NCI-H1105 (cell line): ENCODE measurements around the gene QSOX1.

ENCODE experiments used
- DNase-seq: peaks from one replicate; lab custom pipeline; 2025; lab: John Stamatoyannopoulos, UW

Gene QSOX1

DNA sequence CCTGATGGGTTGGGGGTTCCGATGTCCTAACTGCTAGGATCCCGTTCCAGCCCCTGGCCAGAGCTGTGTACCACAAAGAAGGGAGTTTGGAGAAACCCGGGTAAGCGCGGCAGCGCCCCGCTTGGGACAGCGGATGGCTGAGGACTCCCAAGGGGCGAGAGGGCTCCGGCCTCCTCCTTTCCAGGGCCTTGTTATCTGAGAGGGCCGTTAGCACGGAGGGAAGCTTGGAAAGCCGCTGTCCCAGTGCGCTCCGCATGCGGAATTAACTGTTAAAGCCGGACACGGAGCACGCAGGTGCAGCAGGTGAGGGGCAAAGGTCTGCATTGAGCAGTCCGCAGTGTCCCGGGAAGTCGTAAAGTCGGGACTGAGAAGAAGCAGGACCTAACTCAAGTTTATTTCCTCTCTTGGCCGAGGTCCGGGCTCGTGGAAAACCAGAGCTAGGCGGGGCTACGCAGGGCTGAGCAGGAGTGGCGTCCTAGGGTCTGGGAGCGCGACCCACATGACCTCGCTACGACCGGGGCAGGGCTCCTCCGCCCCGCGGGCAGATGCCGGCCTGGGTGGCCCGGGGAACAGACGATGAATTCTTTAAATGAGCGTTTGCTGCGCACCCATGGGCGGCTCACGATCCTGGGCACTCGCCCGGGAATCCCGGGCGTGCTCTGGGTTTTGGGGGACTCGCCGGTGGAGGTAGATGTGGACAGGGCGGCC is 79.9 kb downstream of the QSOX1 start:
- no peak for DNase-seq

DNA sequence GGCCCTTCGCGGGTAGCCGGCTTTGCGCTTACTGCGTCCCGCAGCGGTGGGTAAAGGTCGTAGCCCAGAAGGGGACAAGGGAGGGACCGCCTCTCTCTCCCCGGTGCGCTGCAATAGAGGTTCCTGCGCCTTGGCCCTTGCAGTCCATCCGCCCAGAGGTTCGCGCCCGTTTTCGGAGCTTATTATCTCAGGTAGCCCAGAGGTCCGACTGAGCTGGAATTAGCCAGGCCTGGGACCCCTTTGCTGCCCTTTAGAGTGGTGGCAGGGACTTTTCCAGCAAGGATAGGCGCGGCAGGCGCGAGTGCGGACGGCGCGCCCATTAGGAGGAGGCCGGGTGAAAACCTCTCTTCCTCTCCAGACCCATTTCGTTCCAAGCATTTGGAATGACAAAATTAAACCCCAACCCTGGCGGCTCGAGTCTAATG is 80.4 kb downstream of the QSOX1 start:
- DNase-seq: no peak

DNA sequence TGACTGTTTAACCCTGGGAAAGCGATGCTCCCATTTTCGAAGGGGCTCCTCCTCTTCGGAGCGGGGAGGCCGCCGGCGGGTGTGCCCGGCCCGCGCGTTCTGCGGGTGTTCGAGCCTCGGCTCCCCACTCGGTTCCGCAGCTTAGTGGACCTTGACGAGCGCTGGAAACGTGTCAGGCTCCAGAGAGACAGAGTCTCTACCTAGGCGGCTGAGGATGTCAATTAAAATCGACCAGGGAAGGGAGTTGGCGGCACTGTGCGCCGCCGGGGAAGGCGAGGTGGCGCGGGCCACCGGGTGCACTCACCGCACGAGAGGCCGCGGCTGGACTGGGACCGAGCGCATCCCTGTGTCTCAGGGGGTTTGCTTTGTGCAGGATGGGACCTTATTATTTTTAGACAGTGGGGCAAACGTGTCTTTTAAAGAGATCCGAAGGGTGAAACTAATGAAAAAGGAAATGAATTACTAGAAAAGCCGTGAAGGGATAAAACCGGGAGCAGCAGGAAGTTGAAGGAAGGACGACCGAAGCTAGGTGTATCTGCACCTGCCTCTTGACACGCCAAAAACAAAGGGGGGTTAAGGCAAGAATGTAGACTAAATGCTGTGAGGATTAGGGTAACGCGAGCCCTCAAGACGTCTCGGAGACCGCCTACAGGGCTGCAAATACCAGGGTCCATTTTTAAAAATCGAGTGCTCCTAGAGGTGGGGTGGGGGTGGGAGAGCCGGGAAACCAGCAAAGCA is 81.0 kb downstream of the QSOX1 start:
- DNase-seq: no peak

DNA sequence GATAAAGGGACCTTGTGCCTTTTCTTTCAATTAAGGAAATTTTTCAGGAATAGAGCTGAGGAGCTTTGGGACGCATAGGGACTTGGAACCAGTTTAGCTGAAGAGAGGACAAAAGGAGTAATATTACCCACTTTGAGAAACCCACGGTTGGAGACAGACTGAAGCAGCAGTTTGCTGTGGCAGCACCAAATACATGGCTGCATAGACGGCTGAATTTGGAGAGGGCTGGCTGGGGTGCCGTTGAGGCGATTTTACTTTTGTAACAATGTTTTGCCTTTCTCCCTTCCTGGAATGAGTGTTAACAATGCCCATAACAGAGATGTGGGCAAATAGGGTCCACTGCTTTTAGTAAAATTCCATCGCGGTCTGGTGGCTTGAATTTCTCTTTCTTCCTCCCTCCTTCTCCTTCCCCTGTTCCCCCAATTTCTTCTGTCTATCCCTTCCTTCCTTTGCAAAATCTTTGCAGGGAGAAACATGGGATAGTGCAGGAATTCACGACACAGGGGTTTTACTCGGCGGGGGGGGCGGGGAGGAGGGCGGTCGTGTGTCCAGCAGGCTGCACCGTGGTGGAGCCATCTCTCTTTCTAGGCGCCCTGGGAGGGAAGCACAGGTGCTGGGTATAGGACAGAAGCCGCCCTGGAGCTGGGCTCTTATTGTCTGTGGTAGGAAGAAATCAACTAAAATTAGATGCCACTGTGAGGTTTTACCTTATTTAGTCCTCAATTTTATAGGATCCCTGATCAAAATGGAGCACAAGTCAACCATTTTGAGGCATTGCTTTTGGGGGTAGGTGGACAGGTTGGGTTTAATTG is 82.2 kb downstream of the QSOX1 start:
- DNase-seq: no peak

DNA sequence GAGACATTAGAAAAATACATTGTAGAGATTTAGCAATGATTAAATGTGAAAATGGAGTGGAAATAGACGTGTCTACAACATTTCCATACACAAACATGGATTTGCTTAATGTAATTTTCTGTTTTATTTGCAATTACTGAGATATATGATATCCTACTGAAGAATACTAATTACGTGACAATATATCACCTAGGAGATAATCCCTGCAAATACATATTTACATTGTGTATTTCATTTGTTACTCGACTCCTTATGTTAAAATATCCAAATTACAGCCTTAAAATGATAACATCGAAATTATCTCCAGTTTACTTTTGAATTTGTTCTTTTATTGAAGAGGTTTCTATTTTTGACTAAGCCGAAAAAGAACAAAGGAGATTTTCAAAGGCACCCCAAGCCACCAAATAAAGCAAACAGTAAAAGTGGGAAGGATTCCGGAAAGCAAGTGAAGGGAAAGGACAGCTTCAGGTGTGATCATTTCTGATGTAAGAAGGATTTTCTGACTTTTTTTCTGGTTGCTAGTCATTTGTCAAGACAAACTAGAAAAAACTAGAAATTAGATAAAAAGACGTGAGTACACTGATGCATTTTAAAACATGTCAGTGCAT is 83.3 kb downstream of the QSOX1 start:
- DNase-seq: no peak

DNA sequence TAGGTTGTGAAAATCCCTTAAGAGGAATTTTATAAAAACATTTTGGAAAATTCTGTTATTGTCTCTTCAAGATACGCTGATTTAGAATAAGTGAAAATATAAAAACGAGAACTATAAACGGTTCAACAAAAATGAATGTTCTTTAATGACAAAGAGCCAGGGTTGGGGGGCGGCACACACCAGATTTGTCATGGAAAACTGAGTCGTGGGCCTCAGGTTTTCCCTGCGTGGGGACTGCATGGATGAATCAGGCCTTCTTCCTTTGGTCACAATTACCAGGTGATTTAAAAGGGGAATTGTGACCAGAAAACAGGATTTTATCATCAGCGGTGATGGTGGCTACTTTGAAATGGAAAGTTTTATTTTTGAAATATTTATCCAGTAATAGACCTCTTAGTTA is 84.0 kb downstream of the QSOX1 start:
- no peak for DNase-seq

DNA sequence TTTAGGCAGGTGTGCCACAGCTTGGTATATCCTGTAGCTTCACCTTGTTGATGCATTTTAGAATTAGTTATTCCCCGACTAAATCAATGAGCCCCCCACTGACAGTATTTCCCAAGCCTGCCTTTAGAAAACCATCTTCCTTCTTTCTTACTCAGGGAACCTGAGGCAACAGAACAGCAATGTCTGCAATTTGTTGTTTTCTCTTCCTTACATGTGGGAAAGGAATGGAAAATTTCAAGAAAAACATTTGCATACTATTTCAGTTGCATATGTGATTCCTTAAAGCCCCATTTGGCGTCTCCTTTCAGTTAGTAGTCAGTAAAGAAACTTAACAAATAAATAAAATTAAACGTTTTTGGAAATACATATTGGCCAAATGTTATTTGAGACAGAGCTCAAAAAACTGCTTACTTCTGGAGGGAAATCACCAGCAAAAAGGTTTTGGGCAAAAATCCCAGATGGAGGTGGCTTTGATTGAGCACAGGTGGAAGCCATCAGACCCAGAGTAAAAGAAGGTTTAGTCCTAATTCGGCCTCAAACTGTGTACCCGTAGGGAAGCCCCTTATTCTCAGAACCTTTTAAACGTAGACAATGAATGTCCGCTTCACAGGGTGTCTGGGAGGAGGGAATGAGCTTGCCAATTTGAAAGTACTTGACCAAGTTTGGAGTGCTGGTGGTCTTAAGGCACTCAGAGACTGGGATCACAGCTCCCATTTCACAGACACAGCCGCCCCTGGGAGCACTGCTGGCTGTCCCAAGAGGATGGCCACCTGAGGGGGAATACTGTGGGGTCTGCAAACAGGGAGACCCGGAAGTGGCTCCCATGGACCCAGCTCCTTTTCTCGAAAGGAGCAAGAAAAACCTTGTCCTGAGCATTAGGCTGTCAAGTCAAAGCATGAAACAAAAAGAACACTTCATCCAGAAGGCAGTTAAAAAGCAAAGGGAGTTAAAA is 84.8 kb downstream of the QSOX1 start:
- DNase-seq: no peak

DNA sequence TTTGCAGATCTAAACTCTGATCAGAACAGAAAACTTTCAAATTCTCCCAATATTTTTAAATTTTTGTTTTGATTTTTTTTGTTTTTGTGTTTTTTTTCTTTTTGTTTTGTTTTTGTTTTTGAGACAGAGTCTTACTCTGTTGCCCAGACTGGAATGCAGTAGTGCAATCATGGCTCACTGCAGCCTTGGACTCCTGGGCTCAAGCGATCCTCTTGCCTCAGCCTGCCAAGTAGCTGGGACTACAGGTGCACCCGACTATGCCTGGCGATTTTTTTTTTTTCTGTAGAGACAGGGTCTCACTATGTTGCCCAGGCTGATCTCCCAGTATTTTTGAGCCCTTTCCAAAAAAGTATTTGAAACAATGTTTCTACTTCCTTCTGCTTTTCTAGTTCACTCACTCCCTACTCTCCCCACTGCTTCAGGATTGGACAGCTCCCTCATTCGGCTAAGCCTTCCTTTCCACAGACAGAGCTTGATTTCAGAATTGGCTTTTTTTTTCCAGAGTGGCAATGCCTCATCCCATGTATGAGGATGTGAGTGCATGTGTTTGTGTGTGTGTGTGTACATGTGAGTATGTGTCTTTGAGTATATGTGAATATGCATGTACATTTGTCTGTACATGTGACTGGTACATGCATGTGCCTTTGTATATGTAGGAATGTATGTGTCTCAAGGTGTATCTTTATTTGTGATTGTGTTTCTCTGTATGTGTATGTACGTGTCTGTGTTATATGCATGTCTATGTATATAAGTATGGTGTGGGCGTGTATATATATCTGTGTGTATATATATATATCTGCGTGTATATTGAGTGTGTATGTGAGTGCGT is 87.3 kb downstream of the QSOX1 start:
- DNase-seq: no peak

DNA sequence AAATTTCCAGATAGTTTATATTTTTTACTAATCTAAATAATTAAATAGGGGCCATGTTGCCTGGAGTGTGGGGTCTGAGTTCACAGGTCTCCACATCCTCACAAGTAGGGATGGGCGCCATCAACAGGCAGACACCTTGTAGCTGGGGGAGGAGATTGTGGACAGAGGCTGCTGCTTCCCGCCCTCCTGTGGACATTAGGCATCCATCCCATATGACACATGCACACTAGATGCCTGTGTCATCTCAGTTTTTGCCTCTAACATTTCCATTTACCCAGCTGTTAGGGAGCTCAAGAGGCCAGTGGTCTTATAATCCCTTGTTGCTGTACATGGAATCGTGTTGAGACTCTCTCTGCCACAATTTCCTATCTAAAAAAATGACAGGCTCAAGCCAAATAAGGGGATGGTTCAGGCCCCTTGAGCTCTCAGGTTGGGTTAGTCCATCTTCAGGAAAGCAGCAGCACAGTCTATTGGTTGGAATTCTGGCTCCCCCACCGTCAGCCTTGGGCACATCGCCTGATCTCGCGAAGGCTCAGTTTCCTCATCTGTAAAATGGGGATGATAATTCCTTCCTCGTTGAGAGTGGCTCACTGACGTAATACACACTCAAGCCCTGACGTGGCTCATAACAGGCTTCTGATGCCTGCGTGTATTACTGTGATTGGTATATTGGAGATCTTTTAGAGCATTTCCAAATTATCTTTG is 89.0 kb downstream of the QSOX1 start:
- DNase-seq: no peak

DNA sequence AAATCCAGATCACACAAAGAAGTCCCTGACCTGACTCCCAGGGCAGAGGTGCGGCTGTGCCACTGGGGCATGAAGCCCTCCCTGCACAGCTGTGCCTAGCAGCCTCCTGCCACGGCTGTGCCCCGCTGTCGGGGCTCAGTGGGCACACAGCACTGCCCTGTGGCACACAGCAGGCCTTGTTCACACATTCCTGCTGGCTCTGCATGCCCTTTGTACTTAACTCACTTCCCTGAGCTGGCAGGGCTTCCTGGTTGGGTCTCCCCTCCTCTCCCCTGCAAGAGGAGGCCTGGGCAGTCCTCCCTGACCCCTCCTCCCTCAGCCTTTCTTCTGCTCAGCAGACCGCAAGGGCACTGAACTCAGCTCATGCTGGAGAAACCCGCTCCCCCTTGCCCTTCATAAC is 90.2 kb downstream of the QSOX1 start:
- no peak for DNase-seq

DNA sequence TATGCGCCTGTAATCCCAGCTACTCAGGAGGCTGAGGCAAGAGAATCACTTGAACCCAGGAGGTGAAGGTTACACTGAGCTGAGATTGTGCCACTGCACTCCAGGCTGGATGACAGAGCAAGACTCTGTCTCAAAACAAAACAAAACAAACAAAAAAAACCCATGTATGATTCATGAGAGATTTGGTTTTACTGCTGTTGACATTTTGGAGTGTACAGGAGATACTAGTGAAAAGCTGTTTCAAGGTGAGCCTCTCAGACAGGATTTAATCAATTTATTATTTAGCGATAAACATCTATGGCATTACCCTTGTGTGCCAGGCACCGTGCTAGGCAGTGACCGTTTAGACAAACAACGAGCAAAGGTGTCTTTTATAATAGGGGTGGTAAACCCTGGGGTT is 91.9 kb downstream of the QSOX1 start:
- DNase-seq: no peak

DNA sequence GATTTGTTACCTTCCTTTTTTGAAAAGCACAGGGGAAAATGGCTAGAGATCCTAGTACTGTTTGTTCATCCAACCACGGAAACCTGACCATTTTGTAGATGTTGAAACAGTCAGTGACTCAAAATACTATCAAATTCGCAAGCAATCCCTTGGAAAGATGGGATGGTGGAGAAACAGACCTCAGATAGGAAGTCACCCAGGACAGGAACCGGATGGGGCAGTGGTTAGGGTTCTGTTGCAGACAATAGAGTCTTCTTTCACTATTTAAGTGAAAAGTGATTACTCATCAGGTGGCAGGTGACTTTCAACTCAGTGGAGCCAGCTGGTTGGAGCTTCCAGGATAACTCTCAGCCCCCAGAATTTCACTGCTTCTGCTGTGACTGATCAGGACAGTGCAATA is 92.4 kb downstream of the QSOX1 start:
- no peak for DNase-seq

DNA sequence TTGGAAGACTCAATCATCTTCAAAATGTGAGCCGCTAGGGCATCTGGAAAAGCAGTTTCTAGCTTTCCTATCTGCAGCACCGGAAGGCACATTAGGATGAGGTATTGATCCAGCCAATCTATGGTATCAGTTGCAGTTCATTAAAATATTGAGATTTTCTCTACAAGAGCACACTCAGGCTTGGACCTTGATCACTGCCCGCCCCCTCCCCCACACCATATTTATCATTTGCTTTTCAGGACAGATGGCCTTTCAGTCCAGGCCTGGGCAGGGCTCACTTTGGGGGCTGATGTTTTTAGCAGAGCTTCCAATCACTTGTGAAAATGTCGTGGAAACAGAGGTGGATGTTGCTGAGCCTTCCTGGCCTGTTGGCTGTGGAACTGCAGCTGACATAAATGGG is 92.9 kb downstream of the QSOX1 start:
- DNase-seq: no peak

DNA sequence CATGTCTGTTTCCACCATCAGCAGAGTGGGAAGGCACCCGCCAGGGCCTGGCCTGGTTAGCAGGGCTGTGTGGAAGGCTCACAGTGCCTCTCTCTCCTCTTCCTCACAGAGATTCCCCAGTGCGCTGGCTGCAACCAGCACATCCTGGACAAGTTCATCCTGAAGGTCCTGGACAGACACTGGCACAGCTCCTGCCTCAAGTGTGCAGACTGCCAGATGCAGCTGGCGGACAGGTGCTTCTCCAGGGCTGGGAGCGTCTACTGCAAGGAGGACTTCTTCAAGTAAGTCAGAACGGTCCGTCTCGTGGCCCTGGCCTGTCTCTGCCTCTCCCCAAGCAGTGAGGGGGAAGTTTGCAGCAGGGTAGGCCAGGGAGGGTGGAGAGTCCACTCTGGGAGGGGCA is 93.5 kb downstream of the QSOX1 start:
- no peak for DNase-seq

DNA sequence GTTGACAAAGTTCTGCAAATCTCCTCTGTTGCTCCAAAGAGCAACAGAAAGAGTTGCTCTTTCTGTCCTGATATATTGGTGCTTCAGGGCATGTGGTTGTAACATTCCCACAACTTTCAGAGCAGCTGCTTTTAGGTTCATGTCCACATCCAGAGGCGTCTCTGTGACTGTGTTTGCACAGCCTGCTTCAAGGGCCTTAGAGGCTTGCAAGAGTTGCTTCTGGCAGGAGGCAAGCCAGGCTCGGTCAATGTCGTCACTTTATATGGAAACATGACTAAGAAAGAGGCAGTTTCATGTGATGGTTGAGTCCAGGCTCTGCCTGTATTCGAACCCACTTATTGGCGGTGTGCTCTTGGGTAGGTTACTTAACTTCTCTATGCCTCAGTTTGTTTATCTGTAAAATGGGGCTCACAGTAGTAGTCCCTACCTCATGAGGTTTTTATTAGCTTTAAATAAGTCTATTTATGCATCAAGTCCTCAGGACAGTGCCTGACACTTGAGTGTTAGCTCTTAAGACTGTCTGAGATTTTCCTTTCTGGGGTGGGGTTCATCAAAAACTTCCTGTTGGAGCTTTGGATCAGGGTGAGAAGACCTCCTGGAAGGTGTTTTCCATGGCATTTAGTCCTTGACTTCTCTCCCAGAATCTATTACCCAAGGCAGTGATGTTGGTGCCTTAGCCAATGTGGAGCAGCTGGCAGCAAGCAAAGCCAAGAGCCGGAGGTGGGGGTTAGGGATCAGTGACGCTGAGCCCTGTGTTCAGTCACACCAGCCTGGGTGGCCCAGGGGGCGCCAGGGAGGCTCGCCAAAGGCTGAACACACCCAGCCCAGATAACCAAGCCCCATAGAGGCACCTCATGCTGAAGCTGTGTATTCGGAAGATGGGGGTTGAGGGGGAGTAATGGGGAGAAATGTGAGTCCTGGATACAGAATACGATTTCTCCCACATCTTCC is 94.3 kb downstream of the QSOX1 start:
- no peak for DNase-seq

DNA sequence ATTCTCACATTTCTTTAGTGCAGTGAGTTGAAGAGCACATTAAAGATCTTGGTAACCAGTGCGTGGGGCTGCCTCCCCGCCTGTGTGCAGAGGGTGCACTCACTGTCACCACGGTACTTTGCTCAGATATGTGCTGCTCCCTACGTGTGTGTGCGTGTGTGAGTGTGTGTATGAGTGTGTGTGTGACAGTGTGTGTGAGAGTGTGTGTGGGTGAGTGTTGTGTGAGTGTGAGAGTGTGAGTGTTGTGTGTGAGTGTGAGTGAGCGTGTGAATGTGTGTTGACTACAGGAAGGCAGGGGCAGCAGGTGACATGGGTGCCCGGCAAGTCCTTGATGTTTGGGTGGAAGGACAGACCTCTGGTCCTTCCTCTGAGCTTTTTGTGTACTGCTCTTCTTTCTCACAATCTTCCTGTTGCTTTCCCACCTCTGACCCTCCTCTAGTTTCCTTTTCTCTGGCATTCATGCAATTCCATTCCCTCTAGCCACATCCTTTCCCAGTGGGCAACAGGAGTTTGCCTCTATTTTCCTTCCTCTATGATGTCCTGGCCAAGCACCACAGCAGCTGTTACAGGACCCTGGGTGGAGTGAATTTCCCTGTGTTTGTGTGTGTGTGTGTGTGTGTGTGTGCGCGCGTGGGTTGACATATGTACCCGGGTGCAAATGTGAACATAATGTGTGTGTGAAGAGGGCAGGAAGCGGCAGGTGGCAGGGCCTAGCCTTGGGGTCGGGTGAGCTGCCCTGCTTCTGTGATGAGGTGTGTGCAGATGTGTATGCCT is 95.2 kb downstream of the QSOX1 start:
- DNase-seq: no peak

DNA sequence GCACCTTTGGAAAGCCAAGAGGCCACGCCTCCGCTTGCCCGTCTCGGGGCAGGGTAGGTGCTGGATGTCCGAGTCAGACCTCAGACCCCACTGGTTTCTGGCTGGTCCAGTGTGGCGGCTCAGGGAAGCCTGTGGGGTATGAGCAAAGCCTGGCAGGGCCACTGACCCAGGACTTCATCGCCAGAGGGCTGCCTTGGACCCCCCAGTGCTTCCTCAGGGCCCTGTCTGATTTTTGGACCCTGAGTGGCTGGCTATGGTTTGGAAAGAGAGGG is 95.8 kb downstream of the QSOX1 start:
- no peak for DNase-seq

DNA sequence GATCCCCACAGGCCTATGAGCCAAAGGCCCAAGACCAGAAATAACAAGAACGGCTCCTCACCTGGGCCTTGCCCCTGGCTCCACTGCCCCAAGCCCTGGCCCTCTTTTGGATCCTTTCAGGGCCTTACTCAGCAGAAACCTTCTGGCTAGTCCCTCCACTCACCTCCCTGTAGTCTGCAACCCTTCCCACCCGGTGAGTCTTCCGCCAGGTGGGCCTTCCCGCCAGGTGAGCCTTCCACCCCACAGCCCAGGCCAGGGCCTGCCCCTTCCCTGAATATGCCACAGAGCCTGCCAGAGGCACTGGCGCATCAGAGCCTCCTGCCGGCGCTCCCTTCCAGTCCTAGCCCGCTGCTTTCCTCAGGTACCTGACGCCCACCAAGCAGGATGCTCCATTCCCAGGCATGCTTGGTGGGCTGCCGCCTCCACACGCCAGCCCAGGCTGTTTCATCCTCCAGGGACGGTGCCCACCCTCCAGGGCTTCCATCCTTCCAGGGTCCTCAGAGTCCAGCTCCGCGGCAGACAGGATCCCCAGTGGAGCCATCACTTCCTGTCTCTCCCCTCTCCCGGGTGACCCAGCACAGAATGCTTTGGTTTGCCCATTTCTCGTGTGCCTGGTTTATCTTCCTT is 96.3 kb downstream of the QSOX1 start:
- DNase-seq: no peak
